Fibroblast of villous mesenchyme (primary cell): ENCODE results near the gene HTR3D. TPM values are rescaled to one million over a fixed set of nuclear protein-coding genes. Genes with fewer than 3 reads are reported as not detected.
A peak's percentile ranks its signal among the peaks of the same experiment; 100 is the strongest.

Source experiments
- DNase-seq: peaks from one replicate; pipeline ENCODE4 v3.0.0-alpha.2; 2010; ENCODE audit warnings: low read depth
- H3K4me3 ChIP-seq: 2 replicates; pipeline ENCODE4 v1.5.1; 2011; ENCODE audit warnings: low read depth, mild to moderate bottlenecking, low read length
- CTCF ChIP-seq: IDR thresholded peaks from 2 replicates; pipeline ENCODE4 v1.5.1; 2012; ENCODE audit warnings: low read depth, mild to moderate bottlenecking, low read length; ENCODE audit not compliant: insufficient read depth
- total RNA-seq: library from RNA; depleted of rRNA; stranded (reverse); fragments of >200 nt; gene quantifications from 2 replicates; pipeline ENCODE4 v1.2.3, GENCODE V29; 2012

HTR3D gene
- total RNA-seq, 1 donor, result not detected

DNA sequence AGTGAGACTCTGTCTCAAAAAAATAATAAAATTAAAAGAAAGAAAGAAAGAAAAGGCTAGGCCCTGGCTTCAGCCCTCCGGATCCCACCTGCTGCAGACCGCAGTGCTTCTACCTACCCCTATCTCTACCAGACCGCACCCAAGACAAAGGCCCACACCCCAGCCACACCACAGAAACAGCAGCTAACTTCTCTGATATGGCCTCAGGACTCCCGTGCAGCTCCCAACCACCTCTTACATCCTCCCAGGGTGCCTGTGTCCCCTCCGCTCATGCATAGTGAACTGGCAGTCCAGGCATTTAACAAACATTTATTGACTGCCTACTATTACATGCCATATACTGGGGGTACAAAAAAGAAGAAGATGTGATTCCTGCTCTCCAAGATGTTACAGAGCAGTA, 14.5 kb downstream of the HTR3D start:
- TF ChIP-seq CTCF, result no peak
- H3K4me3 ChIP-seq, result no peak overlapping the region
- no peak for DNase-seq

GRCh38 chr3:184050217-184050847, 18.8 kb downstream of the HTR3D start:
- no peak for TF ChIP-seq CTCF
- no peak overlapping the region for H3K4me3 ChIP-seq
- DNase-seq, result no peak

GRCh38 chr3:184052767-184053166, 21.2 kb downstream of the HTR3D start, which contains the start of gene HTR3C:
TSS of gene HTR3C (plus strand) at chr3:184053047. CDS start at chr3:184053081, 34 bp downstream.
- no peak for TF ChIP-seq CTCF
- no peak for DNase-seq

DNA sequence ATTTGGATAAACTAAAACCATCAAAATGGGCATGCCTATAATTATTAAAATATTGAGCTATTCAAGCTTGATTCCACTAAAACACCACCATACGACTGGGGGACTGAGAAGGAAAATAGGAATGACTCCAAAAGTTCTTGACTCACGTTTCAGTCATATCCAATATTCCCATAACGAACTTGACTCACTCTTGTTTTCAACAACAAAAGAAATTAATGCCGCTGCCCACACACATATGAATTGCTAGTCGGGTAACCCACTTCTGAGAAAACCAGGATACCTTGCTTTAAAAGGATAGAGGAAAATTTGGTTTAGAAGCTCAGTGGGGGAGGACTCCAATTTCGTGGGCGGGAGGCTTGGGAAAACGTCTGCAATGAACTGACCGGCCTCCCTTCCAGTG, 26.5 kb downstream of the HTR3D start:
- TF ChIP-seq CTCF, result no peak
- no peak overlapping the region for H3K4me3 ChIP-seq
- peak; percentile 37 for DNase-seq

More at GRCh38 chr3:184052767-184053166, 21.2 kb downstream of the HTR3D start, which contains the start of gene HTR3C:
- no peak within 1 kb of the TSS for H3K4me3 ChIP-seq

DNA sequence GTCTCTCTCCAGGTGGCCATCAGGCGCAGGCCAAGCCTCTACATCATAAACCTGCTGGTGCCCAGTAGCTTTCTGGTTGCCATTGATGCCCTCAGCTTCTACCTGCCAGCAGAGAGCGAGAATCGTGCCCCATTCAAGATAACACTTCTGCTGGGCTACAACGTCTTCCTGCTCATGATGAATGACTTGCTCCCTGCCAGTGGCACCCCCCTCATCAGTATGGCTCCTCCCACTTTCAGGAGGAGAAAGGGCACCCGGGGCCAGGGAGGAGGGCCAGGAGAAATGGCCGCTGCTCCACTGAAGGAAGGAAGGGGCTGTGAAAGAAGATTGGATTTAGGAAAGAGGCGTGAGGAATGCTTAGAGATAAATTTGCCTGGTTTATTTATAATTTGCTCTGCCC, 27.9 kb downstream of the HTR3D start:
- TF ChIP-seq CTCF, result no peak
- no peak for DNase-seq
- H3K4me3 ChIP-seq, result no peak overlapping the region

- no peak overlapping the region for H3K4me3 ChIP-seq
- no peak for TF ChIP-seq CTCF
- no peak for DNase-seq
These were observed 31.1 kb downstream of the HTR3D start for GRCh38 chr3:184062637-184063036.

GRCh38 chr3:184066211-184066610, 34.7 kb downstream of the HTR3D start:
- TF ChIP-seq CTCF, result no peak
- no peak overlapping the region for H3K4me3 ChIP-seq
- DNase-seq, result peak; percentile 45
